CD1c-positive myeloid dendritic cell (primary cell): ENCODE data around the gene RAMACL.

ENCODE experiments used
- DNase-seq: peaks from one replicate; pipeline ENCODE4 v3.0.0-alpha.2; 2016; ENCODE audit errors: extremely low spot score

The RAMACL gene

DNA sequence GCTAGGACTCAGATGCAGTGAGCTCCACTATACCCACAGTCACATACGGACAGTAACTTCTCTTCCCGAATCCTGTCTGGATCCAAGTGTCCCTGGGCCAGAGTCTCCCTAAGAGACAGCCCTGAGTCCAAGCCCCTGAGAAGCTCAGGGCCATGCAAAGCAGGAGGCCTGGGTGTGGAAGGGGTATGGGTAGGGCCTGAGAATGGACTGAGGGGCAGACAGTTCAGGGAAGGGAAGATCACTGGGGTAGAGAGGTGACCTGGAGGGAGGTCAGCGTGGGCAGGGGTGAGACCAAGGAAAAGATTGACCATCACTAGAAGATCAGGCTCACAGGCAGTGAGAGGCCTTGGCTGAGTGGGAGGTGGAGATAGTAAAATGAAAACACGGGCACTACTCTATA, 31.8 kb upstream of the RAMACL start:
- no peak for DNase-seq

DNA sequence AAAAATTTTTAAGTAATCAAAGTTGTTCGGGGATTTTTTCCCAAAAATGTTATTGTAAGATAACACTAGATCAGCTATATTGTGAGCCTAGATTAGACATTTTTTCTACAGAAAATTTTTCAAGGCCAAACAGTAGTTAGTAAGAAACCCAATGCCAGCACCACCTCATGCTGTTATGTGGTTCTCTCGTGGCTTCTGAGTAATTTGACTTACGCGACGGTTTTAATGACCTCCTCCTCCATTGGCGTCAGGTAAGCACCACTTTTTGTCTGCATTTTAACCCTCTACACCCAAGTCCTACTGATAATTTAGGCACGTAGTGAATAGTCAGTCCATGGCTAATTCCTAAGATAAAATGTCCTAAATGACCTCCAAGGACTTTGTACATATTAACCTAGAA, 30.9 kb upstream of the RAMACL start:
- no peak for DNase-seq

DNA sequence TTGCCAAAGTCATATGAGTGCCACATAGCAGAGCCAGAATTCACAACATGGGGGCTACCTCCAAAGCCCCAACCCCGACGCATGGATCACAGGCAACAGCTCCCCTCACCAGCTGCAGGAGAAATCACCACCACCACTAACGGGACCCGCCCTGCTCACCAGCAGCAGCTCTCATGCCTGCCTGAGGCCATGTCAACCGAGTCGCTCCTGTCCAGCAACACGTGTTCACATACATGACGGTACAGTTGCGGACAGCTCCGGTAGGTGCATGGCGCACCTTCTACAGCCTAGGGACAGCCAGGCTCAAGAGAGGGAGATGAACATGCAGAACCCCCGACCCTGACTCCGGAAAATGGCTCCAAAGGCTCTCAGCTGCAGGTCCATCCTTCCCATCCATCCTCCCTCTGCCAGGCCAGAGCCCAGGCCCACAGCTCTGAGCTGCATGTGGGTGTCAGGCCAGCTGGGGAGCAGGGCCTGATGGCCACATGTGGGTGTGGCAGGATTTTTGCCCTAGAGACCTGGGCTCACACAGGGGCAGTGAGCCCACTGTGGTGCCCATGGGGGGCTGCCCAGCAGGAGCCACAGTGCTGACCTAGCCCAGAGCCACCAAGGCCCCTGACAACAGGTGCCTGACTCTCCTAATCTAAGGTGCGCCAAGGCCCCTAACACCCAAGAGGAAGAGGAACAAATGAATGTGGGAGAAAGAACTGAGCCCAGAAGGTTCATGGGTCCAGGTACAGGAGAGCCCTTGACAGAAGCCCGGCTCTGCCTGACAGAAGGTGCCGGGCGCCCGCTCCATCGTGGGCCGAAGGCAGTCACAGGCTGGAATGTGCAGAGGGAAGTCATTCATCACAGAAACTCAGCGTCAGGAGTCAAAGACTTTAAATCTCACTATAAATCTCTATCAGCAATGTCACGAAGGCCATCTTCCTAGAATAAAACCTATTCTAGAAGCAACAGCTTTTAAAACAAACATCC, 30.1 kb upstream of the RAMACL start:
- DNase-seq = no peak

DNA sequence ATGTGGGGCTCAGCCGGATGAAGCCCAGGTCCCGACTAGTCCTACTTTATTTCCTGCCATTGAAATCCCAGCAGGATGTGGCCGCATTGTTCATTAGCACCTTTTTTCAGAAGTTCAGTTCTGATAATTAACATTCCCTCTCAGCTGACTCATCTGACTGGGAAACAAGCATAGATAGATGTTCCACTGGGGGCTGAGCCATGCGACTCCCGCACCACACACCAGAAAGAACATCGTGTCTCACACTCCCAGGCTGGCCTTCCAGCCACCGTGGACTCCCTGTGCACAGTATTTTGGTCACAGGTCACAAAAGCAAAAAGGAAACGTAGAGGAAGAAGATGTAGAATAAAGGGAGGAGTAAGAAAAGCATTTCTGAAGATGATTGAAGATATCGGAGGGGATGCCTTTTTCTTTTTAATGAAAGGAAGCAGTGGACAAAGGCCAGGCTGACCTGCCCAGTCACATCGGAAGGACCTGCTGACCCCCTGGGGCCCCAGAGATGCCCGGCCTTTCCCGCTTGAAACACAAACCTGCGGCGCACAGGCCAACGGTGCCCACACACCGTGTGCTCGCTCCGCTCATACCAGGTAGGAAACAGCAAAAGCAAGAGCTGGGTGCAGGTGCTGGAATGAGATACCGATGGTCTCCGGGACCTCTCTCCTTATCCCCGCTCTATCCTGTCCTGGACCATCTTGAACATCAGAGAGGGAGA, 28.7 kb upstream of the RAMACL start:
- no peak for DNase-seq

DNA sequence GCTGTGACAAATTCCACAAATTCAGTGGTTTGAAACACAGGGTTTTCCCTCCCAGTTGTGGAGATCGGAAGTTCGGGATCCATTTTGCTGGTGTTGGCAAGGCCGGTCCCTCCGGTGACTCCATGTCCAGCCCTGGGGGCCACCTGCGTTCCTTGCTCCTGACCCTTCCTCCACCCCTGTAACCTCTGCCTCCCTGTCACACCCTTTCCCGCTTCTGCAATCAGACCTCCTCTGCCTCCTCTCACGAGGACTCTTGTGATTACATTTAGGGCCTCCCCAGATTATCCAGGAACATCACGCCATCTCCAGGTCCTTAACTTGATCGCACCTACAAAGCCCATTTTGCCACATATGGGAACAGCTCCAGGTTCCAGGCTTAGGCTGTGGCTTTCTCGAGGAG, 28.1 kb upstream of the RAMACL start:
- no peak for DNase-seq

DNA sequence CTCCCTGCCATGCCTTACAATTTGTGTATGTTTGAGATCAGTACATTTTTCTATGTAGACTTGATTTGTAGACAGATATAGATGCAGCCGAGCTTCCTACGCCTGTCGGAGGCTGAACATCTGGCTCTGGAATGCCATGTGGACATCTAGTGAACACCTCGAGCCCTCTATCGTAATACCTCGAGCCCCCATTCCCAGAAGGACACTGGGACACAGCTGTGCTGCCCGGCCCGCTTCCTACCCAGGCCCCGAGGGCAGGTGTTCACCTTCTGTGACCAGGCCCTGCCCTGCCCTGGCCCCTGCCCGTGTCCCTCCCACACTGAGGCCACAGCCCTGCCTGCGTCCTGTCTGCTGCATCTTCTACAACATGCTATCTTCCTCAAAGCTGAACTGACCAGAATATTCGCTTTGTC, 27.7 kb upstream of the RAMACL start:
- no peak for DNase-seq

DNA sequence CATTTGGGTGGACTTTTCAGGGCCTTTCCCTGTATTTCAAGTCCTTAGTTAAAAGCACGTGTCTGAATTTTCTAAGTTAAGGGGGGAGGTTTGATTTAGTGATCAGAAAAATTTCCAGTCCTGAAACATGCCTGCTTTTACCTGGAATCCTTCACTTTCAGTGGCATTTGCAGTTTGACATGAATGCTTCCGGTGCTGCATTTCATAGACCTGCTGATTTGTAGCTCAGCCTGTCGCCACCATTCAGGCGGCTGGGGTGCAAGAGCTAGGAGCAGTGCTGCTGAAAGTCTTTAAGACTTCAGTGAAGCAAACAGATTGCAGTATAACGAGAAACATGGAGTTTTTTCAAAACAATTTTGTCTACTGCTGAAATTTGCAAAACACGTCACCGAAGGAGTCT, 26.5 kb upstream of the RAMACL start:
- no peak for DNase-seq

DNA sequence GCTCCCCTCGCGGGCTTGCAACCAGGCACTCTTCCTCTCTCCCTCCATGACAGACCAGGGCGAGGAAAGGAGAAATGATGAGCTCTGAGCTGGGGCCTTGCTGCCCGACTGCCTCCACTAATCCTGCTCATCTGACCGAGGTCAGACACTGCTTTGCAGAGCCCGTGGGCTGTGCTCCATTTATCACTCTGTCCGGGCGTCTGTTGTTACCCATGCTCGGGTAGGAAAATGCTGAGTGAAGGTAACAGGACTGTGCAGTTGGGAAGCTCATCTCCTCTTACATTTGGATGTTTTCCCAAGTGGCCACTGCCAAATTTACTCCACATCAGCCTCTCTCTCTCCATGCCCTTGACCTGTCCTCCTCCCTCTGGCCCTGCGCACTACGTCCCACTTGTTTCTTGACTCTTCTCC, 26.0 kb upstream of the RAMACL start:
- DNase-seq = no peak

DNA sequence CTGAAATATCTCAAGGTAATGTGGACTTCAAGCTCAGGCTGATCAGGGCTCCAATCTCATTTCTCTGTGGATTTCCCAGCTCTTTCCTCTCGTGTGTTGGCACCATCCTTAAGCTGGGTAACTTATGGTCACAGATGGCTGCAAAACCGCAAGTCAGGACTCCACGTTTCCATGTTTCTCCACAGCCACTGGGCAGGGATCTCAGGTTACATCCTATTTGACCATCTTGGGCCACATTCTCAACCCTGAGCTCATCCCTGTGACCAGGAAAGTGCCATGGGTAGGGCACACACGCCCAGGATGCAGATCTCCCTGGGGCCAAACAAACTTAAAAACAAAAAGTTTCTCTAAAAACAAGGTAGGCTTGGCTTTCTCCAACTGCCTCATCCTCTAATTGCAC, 25.2 kb upstream of the RAMACL start:
- DNase-seq = no peak

DNA sequence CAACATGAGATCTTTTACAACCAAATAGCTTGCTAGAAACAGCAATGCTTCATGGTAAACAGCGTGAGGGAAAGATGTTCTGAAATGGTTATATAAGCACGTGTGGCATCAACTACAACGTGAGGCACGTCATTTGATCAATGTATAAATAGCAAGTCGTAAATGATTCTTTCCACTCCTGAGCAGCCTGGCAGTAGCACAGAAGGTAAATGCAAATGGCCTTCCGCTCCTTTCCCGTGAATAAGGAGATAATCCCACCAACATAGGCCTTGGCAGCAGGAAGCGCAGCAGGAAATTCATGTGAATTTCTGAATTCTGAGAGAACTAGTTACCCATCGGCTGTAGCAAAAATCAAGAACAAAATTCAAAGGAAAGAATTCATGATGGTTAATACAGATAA, 23.6 kb upstream of the RAMACL start:
- DNase-seq = no peak

DNA sequence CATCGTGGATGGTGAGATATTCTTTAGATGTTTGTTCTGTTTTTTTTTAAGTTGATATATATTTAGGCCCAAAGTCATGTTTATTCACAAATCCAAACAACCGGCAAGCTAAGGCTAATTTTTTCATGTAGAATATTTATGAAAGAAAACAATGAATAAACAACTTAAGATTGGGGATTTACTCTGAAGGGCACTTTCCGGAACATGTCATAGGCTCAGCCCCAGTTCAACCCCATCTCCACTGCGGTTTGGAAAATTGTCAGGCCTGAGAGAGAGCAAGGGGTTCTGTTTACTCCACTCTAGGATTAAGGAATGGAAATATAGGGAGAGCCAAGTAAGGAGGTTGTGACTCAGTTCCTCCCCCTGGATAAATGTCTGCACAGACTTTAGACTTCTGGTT, 22.3 kb upstream of the RAMACL start:
- DNase-seq = no peak

DNA sequence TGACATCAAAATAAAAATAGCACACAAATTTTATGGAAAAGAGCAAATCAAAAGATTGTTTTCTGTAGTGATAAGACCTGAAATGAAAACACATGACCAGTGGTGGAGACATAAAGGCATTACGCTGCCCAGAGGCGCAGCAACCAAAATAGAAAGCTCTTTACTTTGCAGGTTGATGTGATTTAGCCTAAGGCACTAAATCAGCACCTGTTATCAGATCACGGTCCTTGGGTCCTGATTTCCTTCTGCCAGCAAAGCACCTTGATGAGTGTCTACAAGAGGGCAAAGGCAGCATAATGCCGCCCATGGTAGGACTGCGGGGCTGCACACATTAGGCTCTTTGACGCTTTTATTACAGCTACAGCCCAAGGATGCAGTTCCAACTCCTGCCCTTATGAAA, 19.3 kb upstream of the RAMACL start:
- DNase-seq = no peak

DNA sequence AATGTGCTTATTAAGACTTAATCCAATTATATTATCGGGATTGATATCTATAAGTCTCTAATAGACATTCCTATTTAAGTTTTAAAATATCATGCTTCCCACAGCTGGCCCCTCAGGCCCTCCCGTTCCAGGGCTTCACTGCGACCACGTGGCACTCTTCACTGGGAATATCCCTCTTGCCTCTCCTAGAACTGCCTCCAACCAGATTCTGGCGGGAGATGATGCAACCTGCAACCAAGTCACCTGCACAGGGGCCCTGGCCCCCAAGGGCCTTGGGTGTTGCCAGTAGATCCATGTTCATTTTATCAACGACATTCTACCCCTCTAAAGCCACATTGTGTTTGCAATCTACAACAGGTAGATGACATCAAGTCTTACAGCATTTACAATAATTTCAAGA, 18.4 kb upstream of the RAMACL start:
- DNase-seq = no peak

DNA sequence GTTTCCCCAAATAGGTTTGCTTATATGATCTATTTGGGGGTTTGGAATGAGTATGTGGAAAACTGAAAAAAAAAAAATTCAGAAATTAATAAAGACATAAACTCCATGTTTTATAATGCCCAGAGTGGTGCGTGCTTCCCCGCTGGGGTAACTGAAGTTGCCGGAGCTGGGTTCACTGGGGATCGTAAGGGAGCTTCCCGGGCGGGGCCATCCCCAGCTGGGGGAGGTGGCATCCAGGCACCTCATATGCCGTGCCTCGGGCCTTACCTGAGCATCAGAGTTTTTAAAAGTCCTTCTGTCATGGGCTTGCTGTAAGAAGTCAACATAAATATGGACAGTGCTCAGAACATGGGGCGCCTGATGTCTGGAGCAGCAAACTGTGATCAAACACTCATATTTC, 17.9 kb upstream of the RAMACL start:
- no peak for DNase-seq

DNA sequence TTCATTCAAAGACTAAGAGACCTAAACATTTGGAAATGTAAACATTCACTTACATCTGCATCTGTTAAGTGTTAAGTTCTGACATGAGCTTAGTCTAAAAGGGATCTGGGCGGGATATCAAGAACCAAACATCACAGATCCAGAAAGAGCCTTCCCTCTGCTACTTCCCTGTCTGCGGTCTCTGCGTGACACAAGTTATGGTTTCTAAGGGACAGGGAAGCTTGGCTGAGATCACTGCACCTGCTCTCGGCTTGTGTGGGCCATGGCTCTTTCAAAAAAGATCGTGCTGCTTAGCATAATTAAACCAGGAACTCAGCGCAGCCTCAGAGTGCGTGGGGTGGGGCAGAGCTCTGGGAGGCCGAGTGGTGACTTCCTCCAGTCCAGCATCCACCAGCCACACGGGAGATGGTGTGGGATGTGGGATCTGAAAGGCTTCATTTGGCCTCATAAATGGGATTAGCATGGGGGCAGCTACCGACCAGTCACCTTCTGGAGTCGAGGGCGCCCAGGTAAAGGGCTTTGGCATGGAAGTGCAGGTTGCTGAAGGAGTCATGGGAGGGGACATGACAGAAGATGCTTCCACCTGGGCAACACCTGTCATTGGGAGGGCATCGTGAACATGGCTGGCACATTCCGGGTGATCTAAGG, 16.7 kb upstream of the RAMACL start:
- peak; percentile 78 for DNase-seq

DNA sequence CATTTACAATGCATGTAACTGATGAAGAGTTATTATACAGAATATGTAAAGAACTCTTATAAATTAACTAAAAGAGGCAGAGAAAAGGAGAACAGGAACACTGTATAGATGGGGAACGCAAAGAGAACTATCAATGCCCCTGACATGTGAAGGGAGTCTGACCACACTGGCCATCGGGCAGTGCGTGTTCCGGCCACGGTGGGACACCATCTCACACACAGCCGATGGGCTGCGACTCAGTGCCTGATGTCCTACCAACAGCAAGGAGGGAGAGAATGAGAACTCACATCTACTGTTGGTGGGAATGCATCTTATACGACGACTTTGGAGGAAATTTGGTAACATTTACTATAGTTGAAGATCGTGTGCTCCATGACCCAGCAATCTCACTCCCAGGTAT, 15.5 kb upstream of the RAMACL start:
- no peak for DNase-seq

DNA sequence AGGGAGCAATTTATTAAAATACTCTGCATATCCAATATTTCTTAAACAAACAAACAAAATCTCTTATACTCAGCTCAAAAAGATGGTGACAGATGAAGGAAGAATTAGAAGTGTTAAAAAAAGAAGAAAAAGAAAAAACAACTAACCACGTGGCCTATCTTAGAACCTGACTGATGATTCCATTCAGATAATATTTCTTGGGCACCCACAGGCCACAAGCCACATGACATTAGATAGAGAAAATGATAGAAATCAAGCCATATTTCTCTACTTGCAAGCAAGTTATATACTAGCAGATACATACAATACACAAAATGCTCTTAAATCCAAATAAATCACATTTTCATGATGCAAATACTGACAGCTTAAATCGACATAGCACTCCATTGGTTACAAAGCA, 14.5 kb upstream of the RAMACL start:
- DNase-seq = no peak

DNA sequence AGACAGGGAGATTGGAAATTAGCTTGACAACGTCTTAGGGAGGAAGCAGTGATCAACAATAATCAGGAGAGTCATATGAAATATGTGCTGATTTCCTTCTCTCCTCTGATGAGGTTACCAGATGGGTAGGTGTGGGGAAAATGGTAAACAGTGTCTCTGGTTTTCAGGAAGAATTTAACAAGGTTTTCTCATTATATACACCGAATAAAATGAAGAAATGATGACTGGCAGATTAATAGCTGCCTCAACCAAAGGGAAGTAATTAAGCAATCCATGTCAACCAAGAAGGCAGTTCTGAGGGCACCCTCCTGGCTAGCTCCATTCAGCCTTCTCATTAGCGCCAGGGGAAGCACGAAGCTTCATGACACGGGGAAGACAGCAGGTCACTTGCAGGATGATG, 12.7 kb upstream of the RAMACL start:
- DNase-seq = peak; percentile 51

DNA sequence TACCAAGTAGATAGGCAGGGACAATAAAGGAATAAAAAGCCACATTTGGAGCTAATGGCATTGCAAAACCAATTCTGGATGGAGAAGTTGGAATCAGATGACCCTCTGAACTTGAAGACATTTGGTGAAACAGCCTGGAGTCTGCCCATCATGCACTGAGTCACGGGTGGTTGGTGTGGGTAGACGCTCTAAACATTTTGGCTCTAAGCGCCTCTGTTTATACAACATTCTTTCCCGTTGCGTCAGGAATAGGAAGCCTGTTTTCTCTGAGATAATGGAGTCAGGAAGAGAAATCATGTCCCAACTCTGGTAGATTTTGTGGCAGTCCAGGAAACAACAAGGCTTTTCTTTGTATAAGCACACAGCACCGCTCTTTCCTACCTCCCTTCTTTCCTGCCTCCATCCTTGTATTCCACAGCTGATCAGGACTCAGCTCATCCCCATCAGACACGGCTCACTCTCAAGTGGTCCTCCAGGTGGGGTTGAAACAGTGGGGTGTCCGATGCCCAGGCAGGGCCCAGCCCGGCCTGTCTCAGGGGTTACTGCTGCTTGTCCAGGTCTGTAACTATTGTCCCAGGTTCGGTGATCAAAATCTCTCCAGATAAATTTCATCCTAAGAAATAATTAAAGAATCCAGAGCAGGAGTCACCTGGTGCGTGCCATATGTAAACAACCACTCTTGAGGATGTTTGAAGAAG, 12.1 kb upstream of the RAMACL start:
- DNase-seq = peak; percentile 82

DNA sequence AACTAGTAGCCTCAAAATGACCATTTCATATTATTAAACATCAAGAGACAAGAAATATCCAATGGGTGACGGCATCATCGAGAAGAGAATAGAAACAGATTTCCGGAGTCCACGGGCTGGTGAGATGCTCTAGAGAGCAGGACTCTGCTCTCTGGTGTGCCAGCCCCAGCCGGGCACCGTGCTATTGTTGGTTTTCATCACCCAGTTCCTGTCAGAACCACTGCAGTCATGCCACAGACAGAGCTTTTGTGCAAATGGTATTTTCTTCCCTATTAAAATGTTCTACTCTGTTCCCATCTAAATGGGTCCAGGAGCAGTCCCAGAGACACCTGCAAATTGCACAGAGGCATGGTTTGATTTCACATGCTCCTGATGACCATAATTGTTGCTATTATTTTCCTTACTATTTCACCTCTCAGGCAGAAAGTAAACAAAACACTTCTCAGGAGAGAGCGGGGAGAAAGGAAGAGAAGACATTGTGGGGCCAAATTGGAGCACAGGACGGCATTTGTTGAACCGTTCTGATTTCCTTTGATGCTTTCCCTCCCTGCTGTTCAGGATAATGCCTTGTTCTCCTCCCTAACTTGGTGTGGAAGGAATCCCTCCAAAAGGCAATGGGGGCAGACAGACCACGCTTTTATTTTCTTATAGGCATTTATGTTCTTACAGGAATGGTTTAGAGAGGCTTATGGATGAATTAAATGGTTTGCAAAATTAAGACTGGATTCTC, 11.4 kb upstream of the RAMACL start:
- no peak for DNase-seq

DNA sequence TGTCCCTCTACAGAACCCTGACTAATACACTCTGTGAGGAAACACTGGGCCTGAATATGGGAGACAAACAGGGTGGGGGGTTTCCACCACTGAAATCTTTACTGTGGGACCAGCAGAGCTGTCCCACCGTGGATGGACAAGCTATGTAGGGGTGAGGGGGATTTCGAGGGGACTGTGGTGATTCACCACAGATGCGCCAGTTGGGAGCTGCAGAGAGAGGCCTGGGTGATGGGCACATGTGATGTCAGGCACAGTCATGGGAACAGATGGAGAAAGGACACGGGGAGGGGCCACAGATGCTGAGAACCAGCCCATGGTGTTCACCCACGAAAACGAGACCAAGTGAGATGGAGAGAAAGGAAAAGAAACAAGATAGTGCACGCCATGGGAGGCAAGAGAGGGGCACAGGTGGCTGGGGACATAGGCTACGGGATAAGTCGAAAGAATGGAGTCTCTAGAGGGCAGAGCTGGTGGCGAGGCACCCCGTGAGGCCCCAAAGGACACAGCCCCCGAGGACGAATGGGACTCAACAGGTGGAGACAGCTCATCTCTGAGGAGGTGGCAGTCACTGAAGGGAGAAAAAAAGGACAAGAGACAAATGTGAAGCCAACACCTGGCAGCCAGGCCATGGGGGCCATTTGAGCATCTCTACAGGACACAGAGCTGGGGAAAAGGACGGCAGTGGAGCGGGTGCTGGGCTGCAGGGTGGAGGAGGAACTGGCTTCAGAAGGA, 10.5 kb upstream of the RAMACL start:
- no peak for DNase-seq
